Choroid plexus epithelial cell (primary cell): ENCODE data around the gene TSTD1.
"Not testable (repeated sequence)": the region's sequence is repeated elsewhere in the genome, so short reads cannot be mapped to it uniquely, and the experiment has no call there.

Experiments used
- DNase-seq: peaks from one replicate; pipeline ENCODE4 v3.0.0-alpha.2; 2010; ENCODE audit warnings: low read depth
- H3K4me3 ChIP-seq: 2 replicates; pipeline ENCODE4 v1.5.1; 2011; ENCODE audit warnings: low read depth, mild to moderate bottlenecking, control low read depth, low read length, moderate library complexity
- CTCF ChIP-seq: conservative IDR thresholded peaks from 2 replicates; pipeline ENCODE4 v1.5.1; 2011; ENCODE audit warnings: low read depth, mild to moderate bottlenecking, control low read depth, inconsistent platforms, low read length, moderate library complexity

The TSTD1 gene

GRCh38 chr1:161020509-161021164 is 18.1 kb downstream of the TSTD1 start, which contains the start of gene F11R:
F11R (minus strand) TSS chr1:161021152; CDS start chr1:161021073, 79 bp downstream.
- peak; percentile 13 for TF ChIP-seq CTCF
- peak; percentile 19 for DNase-seq
- peak within 1 kb of the TSS; percentile 73 for H3K4me3 ChIP-seq

- H3K4me3 ChIP-seq: peak overlapping the region; percentile 73
- no peak for TF ChIP-seq CTCF
- peak; percentile 35 for DNase-seq
Measured at GRCh38 chr1:161019751-161020495, 18.8 kb downstream of the TSTD1 start.

GRCh38 chr1:161019111-161019660 is 19.6 kb downstream of the TSTD1 start:
- not testable (repeated sequence) for H3K4me3 ChIP-seq

GRCh38 chr1:161018631-161018930 is 20.2 kb downstream of the TSTD1 start:
- no peak for TF ChIP-seq CTCF
- DNase-seq: no peak
- H3K4me3 ChIP-seq: no peak overlapping the region

More at GRCh38 chr1:161019111-161019660, 19.6 kb downstream of the TSTD1 start:
- DNase-seq: not testable (repeated sequence)

- no peak for TF ChIP-seq CTCF
- no peak overlapping the region for H3K4me3 ChIP-seq
- DNase-seq: no peak
Measured at GRCh38 chr1:161017756-161018630, 20.8 kb downstream of the TSTD1 start.

- DNase-seq, H3K4me3 ChIP-seq: not testable (repeated sequence)
Measured at GRCh38 chr1:161017181-161017580, 21.6 kb downstream of the TSTD1 start.

- not testable (repeated sequence) for DNase-seq, H3K4me3 ChIP-seq
Measured at GRCh38 chr1:161016683-161017082, 22.1 kb downstream of the TSTD1 start.

GRCh38 chr1:161013488-161014230 is 25.1 kb downstream of the TSTD1 start:
- peak overlapping the region; percentile 33 for H3K4me3 ChIP-seq
- DNase-seq: peak; percentile 94
- no peak for TF ChIP-seq CTCF
